NK-92 (cell line): Measurements from ENCODE around the gene AUTS2.

Experiments used
- DNase-seq: peaks from one replicate; lab custom pipeline; 2025; ENCODE audit not compliant: unreplicated experiment; lab: John Stamatoyannopoulos, UW

The AUTS2 gene

GRCh38 chr7:70598976-70599375 lies 1000.7 kb downstream of the AUTS2 start:
- no peak for DNase-seq

GRCh38 chr7:70599446-70600190 lies 1001.3 kb downstream of the AUTS2 start:
- DNase-seq, result no peak

DNA sequence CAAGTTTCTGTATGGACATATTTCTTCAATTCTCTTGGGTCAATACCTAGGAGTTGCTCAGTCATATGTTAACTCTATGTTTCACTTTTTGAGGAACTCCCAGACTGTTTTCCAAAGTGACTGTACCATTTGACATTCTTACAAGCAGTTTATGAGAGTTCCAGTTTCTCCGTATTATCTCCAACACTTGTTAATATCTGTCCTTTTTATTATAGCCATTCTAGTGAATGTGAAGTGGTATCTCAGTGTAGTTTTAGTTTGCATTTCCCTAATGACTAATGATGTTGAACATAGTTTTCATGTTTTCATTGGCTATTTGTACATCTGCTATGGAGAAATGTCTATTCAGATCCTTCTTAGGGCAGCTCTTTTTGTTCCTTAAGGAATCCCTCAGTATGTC lies 1002.7 kb downstream of the AUTS2 start:
- DNase-seq, result no peak

DNA sequence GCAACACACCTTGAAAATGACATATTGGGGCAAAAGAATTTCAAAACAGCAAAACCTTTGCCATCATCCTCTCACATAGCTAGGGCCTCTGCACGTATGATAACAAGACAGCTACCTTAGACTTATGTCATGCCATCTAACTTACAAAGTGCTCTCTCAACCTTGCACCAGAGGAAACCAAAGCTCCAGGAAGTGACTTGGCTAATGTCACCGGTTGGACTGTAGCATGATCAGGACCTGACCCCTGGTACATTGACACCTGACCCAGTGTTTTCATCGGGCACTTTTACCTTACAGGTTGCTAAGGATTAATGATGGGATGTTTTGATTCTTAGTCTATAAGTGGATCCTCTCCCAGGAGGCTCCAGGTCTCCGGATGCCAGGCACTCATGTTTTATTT lies 1003.8 kb downstream of the AUTS2 start:
- no peak for DNase-seq

- no peak for DNase-seq
Measured at GRCh38 chr7:70607281-70607680, 1009.0 kb downstream of the AUTS2 start.

DNA sequence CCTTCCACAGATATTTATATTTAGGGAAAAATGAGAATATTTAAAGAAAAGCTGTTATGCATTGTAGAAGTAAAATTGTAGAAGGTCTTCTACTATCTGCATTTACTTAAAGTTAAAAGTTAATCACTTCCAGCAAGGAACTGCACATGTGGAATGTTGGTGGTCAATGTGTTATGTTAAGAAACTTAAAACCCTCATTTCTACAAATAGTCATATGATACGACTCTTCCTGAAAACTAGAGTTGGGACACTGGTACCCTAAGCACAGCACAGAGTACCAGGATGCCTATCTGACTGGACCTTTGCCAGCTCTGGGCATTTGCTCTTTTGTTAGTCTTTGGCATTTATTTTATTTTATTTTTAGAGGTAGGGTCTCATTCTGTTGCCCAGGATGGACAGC lies 1009.5 kb downstream of the AUTS2 start:
- DNase-seq, result no peak

DNA sequence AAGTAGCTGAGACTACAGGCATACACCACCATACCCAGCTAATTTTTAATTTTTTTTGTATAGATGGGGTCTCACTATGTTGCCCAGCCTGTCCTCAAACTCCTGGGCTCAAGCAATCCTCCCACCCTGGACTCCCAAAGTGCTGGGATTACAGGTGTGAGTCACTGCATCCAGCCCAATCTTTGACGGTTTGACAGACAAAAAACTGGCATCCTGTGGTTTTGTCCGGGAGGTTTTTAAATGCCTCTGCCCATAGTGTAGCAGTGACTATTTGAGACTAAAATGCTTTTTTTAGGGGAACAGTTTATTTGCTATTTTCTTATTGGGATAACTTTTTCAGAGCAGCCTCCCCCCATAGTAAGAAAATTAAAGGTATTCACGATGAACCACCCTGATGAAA lies 1010.0 kb downstream of the AUTS2 start:
- no peak for DNase-seq

DNA sequence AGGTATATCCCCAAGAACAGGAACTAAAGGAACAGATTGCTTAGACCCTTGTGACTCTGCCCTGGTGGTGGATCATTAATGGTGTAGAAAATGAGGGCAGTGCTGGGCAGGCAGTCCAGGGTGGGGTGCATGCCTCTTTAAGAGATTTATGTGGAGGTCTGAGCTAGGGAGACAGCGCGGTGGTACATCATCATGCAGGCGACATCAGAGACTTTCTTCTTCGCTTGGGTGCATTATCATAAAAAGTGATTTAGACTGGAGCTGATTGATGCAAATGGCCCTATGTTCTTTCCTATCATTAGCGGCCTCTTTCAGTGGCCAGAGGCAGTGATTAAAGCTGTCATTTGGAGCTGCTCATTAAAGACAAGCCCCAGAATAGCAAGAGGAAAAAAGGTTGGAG lies 1014.5 kb downstream of the AUTS2 start:
- no peak for DNase-seq

DNA sequence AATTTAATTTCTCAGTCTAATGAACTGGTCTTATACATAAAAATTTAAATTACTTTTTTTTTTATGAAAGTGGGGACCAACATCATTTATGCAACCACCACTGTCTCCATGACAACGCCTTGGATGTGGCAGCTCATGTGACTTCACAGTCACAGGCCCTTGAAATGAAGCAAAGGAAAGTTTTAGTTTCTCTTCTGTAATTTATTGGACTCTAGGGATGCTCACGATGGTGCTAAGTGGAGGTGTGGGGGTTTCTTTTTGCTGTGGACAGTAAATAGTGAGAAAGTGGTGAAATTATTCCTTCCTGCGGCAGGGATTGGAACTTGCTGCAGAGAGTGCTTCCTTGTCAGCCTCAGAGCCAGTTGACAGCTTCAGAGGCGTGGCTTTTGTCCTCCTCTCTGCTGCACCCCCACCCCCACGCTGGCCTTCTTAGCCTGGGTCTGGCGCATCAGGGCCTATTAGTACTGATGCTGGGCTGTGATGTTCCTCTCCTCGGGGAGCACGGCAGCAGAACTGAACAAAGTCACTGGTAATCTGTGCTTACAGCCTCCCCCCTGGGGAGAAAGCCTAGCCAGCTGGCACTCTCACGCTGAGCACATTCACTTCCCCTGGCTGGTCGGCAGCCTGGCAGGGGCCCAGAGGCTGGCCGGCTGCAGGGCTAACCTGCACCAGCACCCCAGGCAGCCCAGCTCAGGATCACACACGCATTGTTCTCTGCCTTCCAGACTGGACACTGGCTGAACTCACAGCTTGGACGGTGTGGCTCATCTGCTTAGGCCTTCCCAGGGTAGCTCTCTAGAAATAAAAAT lies 1016.2 kb downstream of the AUTS2 start:
- no peak for DNase-seq

- no peak for DNase-seq
Measured at GRCh38 chr7:70615066-70615606, 1016.9 kb downstream of the AUTS2 start.

DNA sequence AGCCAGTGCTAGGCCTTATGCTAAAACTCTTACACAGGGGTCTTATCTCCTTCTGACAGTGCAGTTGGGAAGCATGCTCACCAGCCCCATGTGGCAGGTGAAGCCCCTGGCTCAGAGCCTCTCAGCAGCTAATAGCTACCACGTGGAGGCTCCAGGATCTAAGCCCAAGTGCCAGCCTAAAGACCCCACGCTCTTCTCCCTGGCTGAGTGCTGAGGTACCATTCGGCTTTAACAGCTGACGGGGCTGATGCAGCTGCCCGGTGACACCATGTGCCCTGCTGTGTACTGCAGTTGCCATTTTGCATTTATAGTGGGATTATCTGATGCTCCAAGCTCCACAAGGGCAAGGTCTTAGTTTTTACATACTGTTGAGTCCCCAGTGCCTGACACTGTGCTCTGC lies 1017.9 kb downstream of the AUTS2 start:
- DNase-seq, result no peak

GRCh38 chr7:70616821-70617220 lies 1018.5 kb downstream of the AUTS2 start:
- DNase-seq, result no peak

DNA sequence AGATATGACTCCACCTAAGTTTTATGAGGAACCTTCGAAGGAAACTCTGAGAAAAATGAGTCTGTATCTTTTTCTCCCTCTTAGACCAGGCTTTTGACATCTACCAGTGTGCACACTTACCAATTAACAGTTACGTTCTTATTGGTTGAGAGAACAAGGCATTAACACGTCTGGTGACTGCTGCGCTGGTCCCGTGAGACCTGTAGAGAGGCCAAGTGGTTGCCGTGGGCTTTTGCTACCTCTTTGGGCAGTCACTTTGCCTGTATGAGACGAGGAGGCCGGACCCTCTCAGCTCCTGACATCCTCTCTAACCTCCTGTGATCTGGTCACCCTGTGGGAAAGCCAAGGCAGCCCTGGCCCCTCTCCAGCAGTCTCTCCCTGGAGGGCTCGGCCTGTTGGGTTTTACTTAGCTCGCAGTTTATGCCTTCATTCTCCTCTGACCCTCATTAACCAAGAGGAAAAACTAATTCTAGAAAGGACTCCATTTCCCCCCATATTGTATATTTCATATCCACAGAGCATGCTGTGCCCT lies 1019.8 kb downstream of the AUTS2 start:
- no peak for DNase-seq

DNA sequence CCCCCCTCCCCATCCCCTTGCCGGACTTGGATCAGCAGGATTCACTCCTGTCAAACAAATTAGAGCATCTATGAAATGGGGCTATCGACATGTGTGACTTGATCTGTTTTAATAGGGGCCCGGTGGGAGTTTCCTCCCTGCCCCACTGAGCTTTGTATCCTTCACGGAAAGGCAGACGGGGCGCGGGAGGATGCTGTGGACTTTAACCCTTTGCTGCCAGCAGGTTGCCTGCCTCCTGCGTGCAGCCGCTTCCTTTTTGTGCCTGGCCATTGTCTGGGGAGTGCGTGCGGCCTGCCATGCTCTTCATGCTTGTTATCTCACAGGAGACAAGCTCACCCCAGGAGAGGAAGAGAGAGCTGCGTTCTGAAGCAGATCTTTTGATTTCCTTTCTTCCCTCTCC lies 1020.9 kb downstream of the AUTS2 start:
- no peak for DNase-seq

DNA sequence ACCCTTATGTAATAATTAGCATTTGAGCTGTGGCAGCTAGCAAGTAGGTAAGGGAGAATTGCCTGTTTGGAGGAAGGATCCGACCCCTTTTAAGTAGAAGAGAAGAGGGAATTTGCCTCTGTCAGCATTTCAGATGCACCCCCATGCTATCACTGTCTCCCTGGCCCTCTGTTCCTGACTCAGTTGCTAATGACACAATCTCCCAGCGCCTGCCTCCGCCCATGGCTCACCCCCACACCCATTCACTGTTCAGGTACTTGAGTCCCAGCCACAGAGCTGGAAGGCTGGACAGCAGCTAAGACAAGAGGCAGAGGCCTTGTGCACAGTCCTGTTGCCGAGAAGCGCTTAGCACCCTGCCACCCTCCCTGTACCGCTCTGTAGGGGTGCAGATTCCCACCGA lies 1021.4 kb downstream of the AUTS2 start:
- no peak for DNase-seq

DNA sequence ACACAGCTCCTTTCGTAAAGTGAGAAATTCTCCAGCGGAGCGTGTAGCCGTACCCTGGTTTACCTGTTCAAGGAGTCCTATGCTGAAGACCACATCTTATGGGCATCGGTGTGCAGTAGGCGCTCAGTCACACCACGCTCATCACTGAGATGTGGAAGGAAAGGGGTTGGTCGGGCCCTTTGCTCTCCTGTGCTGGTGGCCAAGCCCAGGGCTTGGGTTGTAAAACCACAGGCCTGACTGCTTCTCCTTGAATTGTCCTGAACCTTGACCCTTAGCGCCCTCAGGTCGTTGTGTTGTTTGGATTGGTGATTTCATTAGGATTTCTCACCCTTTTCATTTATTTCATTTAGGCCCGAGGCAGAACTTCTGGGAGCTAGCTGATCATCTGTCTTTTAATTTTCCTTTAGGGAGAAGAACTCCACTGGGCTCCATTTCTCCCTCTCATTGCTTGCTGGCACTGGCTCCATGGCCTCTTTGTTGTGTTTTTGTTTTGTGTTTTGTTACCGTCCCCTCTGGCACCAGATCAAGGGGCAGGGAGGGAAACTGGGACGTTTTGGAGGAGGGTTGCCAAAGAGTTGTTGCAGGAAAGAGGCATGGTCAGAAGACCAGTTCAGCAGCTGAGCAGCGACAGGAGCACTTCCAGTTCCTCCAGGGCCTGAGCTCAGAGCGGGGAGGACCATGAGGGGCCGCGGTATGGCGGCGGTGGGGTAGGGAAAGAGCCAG lies 1022.2 kb downstream of the AUTS2 start:
- DNase-seq, result no peak

GRCh38 chr7:70621954-70622600 lies 1023.8 kb downstream of the AUTS2 start:
- no peak for DNase-seq

DNA sequence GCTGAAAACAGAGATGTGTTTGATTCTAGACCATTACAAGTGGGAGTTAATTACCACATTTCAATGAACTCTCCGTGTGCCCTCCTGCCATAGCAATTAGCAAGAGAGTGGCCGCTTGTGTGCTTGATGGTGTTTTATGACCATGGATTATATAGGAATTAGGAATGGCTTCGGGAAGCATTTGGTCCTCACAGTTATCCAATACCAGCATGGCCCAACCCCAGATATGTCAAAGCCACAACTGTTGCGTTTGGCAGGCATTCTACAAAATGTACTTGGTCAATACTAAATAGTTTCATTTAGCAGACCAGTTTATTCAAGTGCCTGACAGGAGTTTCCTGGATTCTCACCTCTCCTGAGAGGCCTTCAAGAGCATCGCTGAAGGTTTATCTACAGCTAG lies 1024.7 kb downstream of the AUTS2 start:
- DNase-seq, result no peak

GRCh38 chr7:70624500-70625103 lies 1026.3 kb downstream of the AUTS2 start:
- DNase-seq, result no peak

GRCh38 chr7:70627461-70627860 lies 1029.2 kb downstream of the AUTS2 start:
- no peak for DNase-seq
